Loucy (cell line): ENCODE data around the gene CABYR.

Experiments used
- H2AFZ ChIP-seq: fragments of 200-600 bp; sonication (generic); 2 replicates; pipeline ENCODE4 v1.6.0; 2016; ENCODE audit warnings: antibody characterized with exemption, mild to moderate bottlenecking, low read length, moderate library complexity
- H3F3A ChIP-seq: fragments of 200-600 bp; 2 replicates; pipeline ENCODE4 v1.6.0; 2016; ENCODE audit warnings: antibody characterized with exemption, low read depth, mild to moderate bottlenecking
- H3K27me3 ChIP-seq: fragments of 200-600 bp; sonication (generic); 2 replicates; pipeline ENCODE4 v1.6.1; 2014; ENCODE audit warnings: low read length, mild to moderate bottlenecking; ENCODE audit not compliant: insufficient read depth, poor library complexity, severe bottlenecking
- H3K36me3 ChIP-seq: fragments of 200-600 bp; sonication (generic); 2 replicates; pipeline ENCODE4 v1.6.1; 2016; ENCODE audit warnings: low read length; ENCODE audit not compliant: insufficient read depth
- H3K4me1 ChIP-seq: fragments of 200-600 bp; sonication (generic); 2 replicates; pipeline ENCODE4 v1.5.1; 2014; ENCODE audit warnings: low read length, mild to moderate bottlenecking; ENCODE audit not compliant: insufficient read depth, poor library complexity, severe bottlenecking
- H3K4me2 ChIP-seq: fragments of 200-600 bp; sonication (generic); 2 replicates; pipeline ENCODE4 v1.6.0; 2014; ENCODE audit warnings: antibody characterized with exemption, low read length, low read depth, mild to moderate bottlenecking; ENCODE audit not compliant: poor library complexity, severe bottlenecking
- H3K4me3 ChIP-seq: fragments of 200-600 bp; sonication (generic); 2 replicates; pipeline ENCODE4 v1.5.1; 2014; ENCODE audit warnings: low read length, mild to moderate bottlenecking, mixed read lengths; ENCODE audit not compliant: poor library complexity, severe bottlenecking
- H3K79me2 ChIP-seq: fragments of 200-600 bp; sonication (generic); 2 replicates; pipeline ENCODE4 v1.6.1; 2014; ENCODE audit warnings: low read length; ENCODE audit not compliant: insufficient read depth
- H3K9ac ChIP-seq: fragments of 200-600 bp; sonication (generic); 2 replicates; pipeline ENCODE4 v1.6.0; 2014; ENCODE audit warnings: mild to moderate bottlenecking, low read depth, low read length, moderate library complexity; ENCODE audit not compliant: poor library complexity, severe bottlenecking
- H3K9me2 ChIP-seq: fragments of 200-600 bp; sonication (generic); replicated peaks from 2 replicates; pipeline ENCODE4 v1.6.1; 2016; ENCODE audit warnings: low read depth, low read length, mixed read lengths
- H3K9me3 ChIP-seq: fragments of 200-600 bp; sonication (generic); 2 replicates; pipeline ENCODE4 v1.6.1; 2014; ENCODE audit warnings: mild to moderate bottlenecking, antibody characterized with exemption, low read length, low read depth; ENCODE audit not compliant: insufficient read depth
- H4K20me1 ChIP-seq: fragments of 200-600 bp; sonication (generic); 2 replicates; pipeline ENCODE4 v1.6.0; 2014; ENCODE audit warnings: antibody characterized with exemption, low read length, mild to moderate bottlenecking; ENCODE audit not compliant: insufficient read depth, poor library complexity, severe bottlenecking
- EZH2phosphoT487 ChIP-seq: fragments of 200-600 bp; IDR thresholded peaks from 2 replicates; pipeline ENCODE4 v1.6.1; 2018; ENCODE audit warnings: antibody characterized with exemption, mild to moderate bottlenecking, moderate library complexity, borderline replicate concordance
- TF ChIP-seq, protein P1 (sequence below): fragments of 200-600 bp; sonication (generic); conservative IDR thresholded peaks from 2 replicates; pipeline ENCODE4 v1.5.1; 2014; ENCODE audit warnings: mild to moderate bottlenecking, antibody characterized with exemption, low read length

Gene CABYR

DNA sequence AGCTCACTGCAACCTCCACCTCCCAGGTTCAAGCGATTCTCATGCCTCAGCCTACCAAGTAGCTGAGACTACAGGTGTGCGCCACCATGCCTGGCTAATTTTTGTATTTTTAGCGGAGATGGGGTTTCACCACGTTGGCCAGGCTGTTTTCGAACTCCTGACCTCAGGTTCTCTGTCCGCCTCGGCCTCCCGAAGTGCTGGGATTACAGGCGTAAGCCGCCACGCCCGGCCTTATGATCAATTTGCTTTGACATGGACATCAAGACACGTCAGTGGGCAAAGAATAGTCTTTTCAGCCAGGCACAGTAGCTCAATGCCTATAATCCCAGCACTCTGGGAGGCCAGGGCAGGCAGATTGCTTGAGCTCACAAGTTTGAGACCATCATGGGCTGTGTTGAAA, 48.0 kb upstream of the CABYR start:
- peaks cover 6% of the 10 kb centered on the region for H3K4me1 ChIP-seq
- H3K79me2 ChIP-seq: no peaks in the 10 kb centered on the region
- no peak overlapping the region for H2AFZ ChIP-seq
- no peaks in the 10 kb centered on the region for H3K9me3 ChIP-seq
- H3K9me2 ChIP-seq: no peaks in the 10 kb centered on the region
- no peaks in the 10 kb centered on the region for H3F3A ChIP-seq
- H3K36me3 ChIP-seq: peaks cover 19% of the 10 kb centered on the region; the same call in 1 of the 2 replicates
- no peak overlapping the region for H3K4me3 ChIP-seq
- no peaks in the 10 kb centered on the region for H3K27me3 ChIP-seq
- TF ChIP-seq, protein P1, sequence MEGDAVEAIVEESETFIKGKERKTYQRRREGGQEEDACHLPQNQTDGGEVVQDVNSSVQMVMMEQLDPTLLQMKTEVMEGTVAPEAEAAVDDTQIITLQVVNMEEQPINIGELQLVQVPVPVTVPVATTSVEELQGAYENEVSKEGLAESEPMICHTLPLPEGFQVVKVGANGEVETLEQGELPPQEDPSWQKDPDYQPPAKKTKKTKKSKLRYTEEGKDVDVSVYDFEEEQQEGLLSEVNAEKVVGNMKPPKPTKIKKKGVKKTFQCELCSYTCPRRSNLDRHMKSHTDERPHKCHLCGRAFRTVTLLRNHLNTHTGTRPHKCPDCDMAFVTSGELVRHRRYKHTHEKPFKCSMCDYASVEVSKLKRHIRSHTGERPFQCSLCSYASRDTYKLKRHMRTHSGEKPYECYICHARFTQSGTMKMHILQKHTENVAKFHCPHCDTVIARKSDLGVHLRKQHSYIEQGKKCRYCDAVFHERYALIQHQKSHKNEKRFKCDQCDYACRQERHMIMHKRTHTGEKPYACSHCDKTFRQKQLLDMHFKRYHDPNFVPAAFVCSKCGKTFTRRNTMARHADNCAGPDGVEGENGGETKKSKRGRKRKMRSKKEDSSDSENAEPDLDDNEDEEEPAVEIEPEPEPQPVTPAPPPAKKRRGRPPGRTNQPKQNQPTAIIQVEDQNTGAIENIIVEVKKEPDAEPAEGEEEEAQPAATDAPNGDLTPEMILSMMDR: no peak
- no peak for TF ChIP-seq EZH2phosphoT487
- H4K20me1 ChIP-seq: no peaks in the 10 kb centered on the region
- H3K4me2 ChIP-seq: no peak overlapping the region
- H3K9ac ChIP-seq: no peak overlapping the region

DNA sequence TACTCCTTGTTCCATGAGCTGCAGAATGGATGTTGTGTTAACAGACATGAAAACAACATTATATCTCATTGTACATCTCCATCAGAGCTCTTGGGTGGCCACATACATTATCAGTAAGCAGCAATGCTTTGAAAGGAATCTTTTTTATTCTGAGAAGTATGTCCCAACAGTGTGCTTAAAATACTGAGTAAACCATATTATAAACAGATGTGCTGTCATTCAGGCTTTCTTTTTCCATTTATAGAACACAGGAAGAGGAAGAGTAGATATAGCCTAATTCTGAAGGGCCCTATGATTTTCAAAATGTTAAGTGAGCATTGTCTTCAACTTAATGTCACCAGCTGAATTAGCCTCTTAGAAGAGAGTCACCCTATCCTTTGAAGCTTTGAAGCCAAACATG, 44.3 kb upstream of the CABYR start:
- Histone ChIP-seq H3K9me3 (no peaks in the 10 kb centered on the region), H3K4me2 (no peak overlapping the region), H3K27me3 (no peaks in the 10 kb centered on the region), H2AFZ (no peak overlapping the region), H3K79me2 (no peaks in the 10 kb centered on the region), H3K4me3 (no peak overlapping the region), H3K9me2 (no peaks in the 10 kb centered on the region), H3K36me3 (peaks cover 13% of the 10 kb centered on the region), H4K20me1 (no peaks in the 10 kb centered on the region), H3K4me1 (peaks cover 6% of the 10 kb centered on the region), H3F3A (no peaks in the 10 kb centered on the region), H3K9ac (no peak overlapping the region)
- TF ChIP-seq, protein P1: no peak
- no peak for TF ChIP-seq EZH2phosphoT487

DNA sequence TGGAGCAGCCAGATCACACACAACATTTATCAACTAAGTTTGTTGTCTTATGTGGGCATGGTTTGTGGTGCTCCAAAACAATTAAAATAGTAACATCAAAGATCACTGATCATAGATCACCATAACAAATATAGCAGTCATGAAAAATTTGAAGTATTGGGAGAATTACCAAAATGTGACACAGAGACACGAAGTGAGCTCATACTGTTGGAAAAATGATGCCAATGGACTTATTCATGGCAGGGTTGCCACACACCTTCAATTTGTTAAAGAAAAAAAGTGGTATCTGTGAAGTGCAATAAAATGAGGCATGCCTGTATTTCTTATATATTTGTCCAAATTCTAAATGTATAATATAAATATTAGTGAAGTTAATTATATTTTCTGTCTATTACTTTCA, 42.9 kb upstream of the CABYR start:
- Histone ChIP-seq H2AFZ (no peak overlapping the region), H3K9ac (no peak overlapping the region), H3K4me1 (peaks cover 6% of the 10 kb centered on the region), H3K4me3 (no peak overlapping the region), H3K79me2 (no peaks in the 10 kb centered on the region), H3F3A (no peaks in the 10 kb centered on the region), H3K4me2 (no peak overlapping the region), H4K20me1 (no peaks in the 10 kb centered on the region), H3K9me2 (no peaks in the 10 kb centered on the region), H3K36me3 (peaks cover 13% of the 10 kb centered on the region), H3K9me3 (no peaks in the 10 kb centered on the region), H3K27me3 (no peaks in the 10 kb centered on the region)
- TF ChIP-seq EZH2phosphoT487: no peak

DNA sequence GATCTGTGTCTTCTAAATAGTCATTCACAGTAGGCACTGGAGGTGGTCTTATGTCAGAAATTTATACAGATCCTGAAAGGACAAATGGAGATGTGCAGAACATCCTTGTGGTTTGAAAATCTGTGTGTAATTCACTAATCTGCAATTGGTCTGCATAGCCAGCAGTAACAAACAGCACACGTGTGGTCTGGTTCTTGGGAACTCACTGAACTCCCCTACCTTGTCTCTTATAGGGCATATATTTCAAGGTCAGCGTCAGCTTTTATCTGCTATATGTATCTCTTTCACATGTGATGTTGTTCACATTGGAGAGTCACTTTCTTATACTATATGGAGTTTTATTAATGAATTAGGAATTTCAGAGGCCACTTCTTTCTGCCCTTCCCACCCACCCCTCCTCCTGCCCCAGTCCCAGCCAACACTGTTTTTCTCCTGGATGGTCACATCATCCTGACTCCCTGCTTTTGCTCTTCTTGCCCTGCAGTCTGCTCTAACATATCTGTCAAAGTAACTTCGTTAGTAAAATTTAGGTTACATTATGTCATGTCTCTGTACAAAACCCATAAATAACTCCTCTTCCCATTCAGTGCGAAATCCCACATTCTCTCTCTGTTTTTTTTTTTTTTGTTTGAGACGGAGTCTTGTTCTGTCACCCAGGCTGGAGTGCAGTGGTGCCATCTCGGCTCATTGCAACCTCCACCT, 35.4 kb upstream of the CABYR start:
- Histone ChIP-seq H3F3A (no peaks in the 10 kb centered on the region), H3K9me3 (no peaks in the 10 kb centered on the region), H3K9ac (no peak overlapping the region), H2AFZ (no peak overlapping the region), H3K4me3 (no peak overlapping the region), H4K20me1 (no peaks in the 10 kb centered on the region), H3K36me3 (peaks cover 3% of the 10 kb centered on the region; the same call in 1 of the 2 replicates), H3K27me3 (no peaks in the 10 kb centered on the region), H3K4me2 (no peak overlapping the region), H3K79me2 (no peaks in the 10 kb centered on the region), H3K4me1 (no peaks in the 10 kb centered on the region), H3K9me2 (no peaks in the 10 kb centered on the region)
- TF ChIP-seq, protein P1: no peak
- no peak for TF ChIP-seq EZH2phosphoT487
